ENCODE measurements around the gene ARL1. TPM values are rescaled to one million over a fixed set of nuclear protein-coding genes. Genes with fewer than 3 reads are reported as not detected.

Gene ARL1
- total RNA-seq, 1 experiment from 2014 or later, result 71.9 TPM

DNA sequence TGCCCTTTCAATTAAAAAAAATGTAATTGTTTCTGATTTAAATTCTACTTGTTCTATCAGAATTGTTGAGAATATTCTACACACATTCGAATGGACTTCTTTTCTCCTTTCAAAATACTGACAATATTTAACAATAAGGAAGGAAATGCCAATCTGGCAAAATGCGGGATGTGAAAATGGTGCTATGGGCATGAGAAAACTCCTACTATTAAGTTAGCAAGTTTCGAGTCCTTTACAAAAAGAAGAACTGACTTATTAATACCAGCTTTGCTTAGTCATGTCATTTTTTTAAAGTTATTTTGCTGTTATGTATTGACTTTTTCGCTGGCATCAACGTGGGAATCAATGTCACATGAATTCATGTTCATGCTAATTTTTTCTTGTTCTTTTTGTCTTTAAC is 31.7 kb upstream of the ARL1 start:
- ChIA-PET CTCF (no interaction called here), POLR2A (ENCODE audit: unreplicated experiment) (no interaction called here)
- Histone ChIP-seq H2AFZ (no peak overlapping the region), H3K79me2 (ENCODE audit: low read depth) (no peaks in the 10 kb centered on the region), H3F3A (ENCODE audit: insufficient read depth, low read depth) (no peaks in the 10 kb centered on the region), H3K27me3 (ENCODE audit: insufficient read depth, low read depth) (no peaks in the 10 kb centered on the region), H3K4me2 (no peak overlapping the region), H3K4me3 (no peak overlapping the region), H3K9me3 (ENCODE audit: insufficient read depth, low read depth) (no peaks in the 10 kb centered on the region), H3K9me2 (ENCODE audit: insufficient read depth) (no peaks in the 10 kb centered on the region), H4K20me1 (ENCODE audit: insufficient read depth) (no peaks in the 10 kb centered on the region), H3K27ac (no peak overlapping the region), H3K36me3 (ENCODE audit: low read depth) (no peaks in the 10 kb centered on the region), H3K4me1 (replicated peaks; ENCODE audit: insufficient read depth) (no peaks in the 10 kb centered on the region)
- intact Hi-C loops (cut with micrococcal nuclease; ENCODE audit: unreplicated experiment), result no loop called here
- no TSS peak for BruUV-seq (replicated peaks)
- TF ChIP-seq EZH2 (IDR thresholded peaks at IDR 0.05; ENCODE audit: low read depth), result no peak
- TF ChIP-seq, protein P1, sequence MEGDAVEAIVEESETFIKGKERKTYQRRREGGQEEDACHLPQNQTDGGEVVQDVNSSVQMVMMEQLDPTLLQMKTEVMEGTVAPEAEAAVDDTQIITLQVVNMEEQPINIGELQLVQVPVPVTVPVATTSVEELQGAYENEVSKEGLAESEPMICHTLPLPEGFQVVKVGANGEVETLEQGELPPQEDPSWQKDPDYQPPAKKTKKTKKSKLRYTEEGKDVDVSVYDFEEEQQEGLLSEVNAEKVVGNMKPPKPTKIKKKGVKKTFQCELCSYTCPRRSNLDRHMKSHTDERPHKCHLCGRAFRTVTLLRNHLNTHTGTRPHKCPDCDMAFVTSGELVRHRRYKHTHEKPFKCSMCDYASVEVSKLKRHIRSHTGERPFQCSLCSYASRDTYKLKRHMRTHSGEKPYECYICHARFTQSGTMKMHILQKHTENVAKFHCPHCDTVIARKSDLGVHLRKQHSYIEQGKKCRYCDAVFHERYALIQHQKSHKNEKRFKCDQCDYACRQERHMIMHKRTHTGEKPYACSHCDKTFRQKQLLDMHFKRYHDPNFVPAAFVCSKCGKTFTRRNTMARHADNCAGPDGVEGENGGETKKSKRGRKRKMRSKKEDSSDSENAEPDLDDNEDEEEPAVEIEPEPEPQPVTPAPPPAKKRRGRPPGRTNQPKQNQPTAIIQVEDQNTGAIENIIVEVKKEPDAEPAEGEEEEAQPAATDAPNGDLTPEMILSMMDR (conservative IDR thresholded peaks at IDR 0.05), result no peak
- DNase-seq, result no peak

DNA sequence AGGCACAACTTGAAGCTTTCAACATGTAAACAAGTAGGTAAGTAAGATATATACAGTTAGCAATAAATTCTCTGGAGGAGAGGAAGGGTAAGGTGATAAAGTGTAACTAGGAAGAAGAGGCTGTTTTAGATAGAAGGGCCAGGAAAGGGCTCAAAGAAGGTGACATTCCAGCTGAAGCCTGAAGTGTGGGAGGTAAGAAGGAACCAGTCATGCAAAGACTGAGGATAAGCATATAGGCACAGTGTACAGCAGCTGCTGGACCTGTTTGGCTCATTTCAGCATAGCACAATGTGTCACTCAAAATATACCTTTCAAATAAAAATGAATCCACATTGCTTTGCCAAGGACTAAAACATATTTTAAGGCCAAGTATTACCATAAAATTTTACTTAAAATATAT is 28.6 kb upstream of the ARL1 start:
- Histone ChIP-seq H3K27me3 (ENCODE audit: insufficient read depth, low read depth) (no peaks in the 10 kb centered on the region), H3K4me1 (replicated peaks; ENCODE audit: insufficient read depth) (no peaks in the 10 kb centered on the region), H3K4me3 (no peak overlapping the region), H3F3A (ENCODE audit: insufficient read depth, low read depth) (no peaks in the 10 kb centered on the region), H4K20me1 (ENCODE audit: insufficient read depth) (no peaks in the 10 kb centered on the region), H3K27ac (no peak overlapping the region), H3K4me2 (no peak overlapping the region), H3K9me3 (ENCODE audit: insufficient read depth, low read depth) (no peaks in the 10 kb centered on the region), H3K36me3 (ENCODE audit: low read depth) (no peaks in the 10 kb centered on the region), H3K79me2 (ENCODE audit: low read depth) (no peaks in the 10 kb centered on the region), H2AFZ (no peak overlapping the region), H3K9me2 (ENCODE audit: insufficient read depth) (no peaks in the 10 kb centered on the region)
- intact Hi-C loops (cut with micrococcal nuclease; ENCODE audit: unreplicated experiment), result no loop called here
- TF ChIP-seq, protein P1 (conservative IDR thresholded peaks at IDR 0.05), result no peak
- TF ChIP-seq EZH2 (IDR thresholded peaks at IDR 0.05; ENCODE audit: low read depth), result no peak
- POLR2A ChIA-PET (ENCODE audit: unreplicated experiment), result no interaction called here
- BruUV-seq (replicated peaks), result no TSS peak
- CTCF ChIA-PET, result no interaction called here
- DNase-seq, result no peak

DNA sequence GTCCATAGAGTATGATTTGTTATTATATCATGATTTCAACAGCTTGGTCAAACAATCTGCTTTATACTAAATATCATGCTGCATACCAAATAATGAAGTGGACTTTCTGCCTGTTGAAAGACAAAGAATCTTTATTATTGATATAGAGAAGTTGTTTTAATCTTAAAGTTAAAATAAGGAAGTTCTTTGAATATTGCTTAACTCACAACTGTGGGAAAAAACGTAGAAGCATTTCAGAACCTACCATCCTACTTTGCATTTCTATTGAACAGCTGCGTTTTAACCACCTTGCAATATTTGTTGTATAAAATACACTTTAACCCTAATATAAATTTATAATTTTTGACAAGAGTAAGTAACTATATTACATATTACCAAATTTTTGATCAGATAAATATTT is 22.9 kb upstream of the ARL1 start:
- H3K4me2 ChIP-seq, result no peak overlapping the region
- ChIA-PET POLR2A (ENCODE audit: unreplicated experiment) (no interaction called here), CTCF (no interaction called here)
- no peak for DNase-seq
- H3K27me3 ChIP-seq (ENCODE audit: insufficient read depth, low read depth), result no peaks in the 10 kb centered on the region
- H2AFZ ChIP-seq, result no peak overlapping the region
- no peaks in the 10 kb centered on the region for H3K9me2 ChIP-seq (ENCODE audit: insufficient read depth)
- H4K20me1 ChIP-seq (ENCODE audit: insufficient read depth), result no peaks in the 10 kb centered on the region
- intact Hi-C loops (cut with micrococcal nuclease; ENCODE audit: unreplicated experiment), result no loop called here
- no peak overlapping the region for H3K27ac ChIP-seq
- H3K4me1 ChIP-seq (replicated peaks; ENCODE audit: insufficient read depth), result no peaks in the 10 kb centered on the region
- H3F3A ChIP-seq (ENCODE audit: insufficient read depth, low read depth), result no peaks in the 10 kb centered on the region
- TF ChIP-seq, protein P1 (conservative IDR thresholded peaks at IDR 0.05), result no peak
- TF ChIP-seq EZH2 (IDR thresholded peaks at IDR 0.05; ENCODE audit: low read depth), result no peak
- BruUV-seq (replicated peaks), result no TSS peak
- H3K36me3 ChIP-seq (ENCODE audit: low read depth), result no peaks in the 10 kb centered on the region
- H3K4me3 ChIP-seq, result no peak overlapping the region
- H3K79me2 ChIP-seq (ENCODE audit: low read depth), result no peaks in the 10 kb centered on the region
- no peaks in the 10 kb centered on the region for H3K9me3 ChIP-seq (ENCODE audit: insufficient read depth, low read depth)
